ENCODE results near the gene PRKAG2.
A peak's percentile ranks its signal among the peaks of the same experiment; 100 is the strongest.

GRCh38 chr7:151888079-151889067 lies 11.5 kb upstream of the PRKAG2 start:
- TF ChIP-seq CTCF (conservative IDR thresholded peaks at IDR 0.05; ENCODE audit: low read depth, low read length) = peak; percentile 37; the same call in 1 of the 2 replicates
- no peak for TF ChIP-seq EZH2phosphoT487 (IDR thresholded peaks at IDR 0.05; ENCODE audit: borderline replicate concordance, low read length)

Data from PC-3 (cell line).